NCI-H345 (cell line): ENCODE results near the gene TMEM44.
A peak's percentile ranks its signal among the peaks of the same experiment; 100 is the strongest.

Experiments
- DNase-seq: peaks from one replicate; lab custom pipeline; 2025; lab: John Stamatoyannopoulos, UW

The TMEM44 gene, protein sequence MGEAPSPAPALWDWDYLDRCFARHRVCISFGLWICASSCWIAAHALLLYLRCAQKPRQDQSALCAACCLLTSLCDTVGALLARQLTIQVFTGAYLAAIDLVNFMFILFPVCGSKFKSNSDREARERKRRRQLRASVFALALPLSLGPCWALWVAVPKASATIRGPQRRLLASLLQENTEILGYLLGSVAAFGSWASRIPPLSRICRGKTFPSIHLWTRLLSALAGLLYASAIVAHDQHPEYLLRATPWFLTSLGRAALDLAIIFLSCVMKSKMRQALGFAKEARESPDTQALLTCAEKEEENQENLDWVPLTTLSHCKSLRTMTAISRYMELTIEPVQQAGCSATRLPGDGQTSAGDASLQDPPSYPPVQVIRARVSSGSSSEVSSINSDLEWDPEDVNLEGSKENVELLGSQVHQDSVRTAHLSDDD

DNA sequence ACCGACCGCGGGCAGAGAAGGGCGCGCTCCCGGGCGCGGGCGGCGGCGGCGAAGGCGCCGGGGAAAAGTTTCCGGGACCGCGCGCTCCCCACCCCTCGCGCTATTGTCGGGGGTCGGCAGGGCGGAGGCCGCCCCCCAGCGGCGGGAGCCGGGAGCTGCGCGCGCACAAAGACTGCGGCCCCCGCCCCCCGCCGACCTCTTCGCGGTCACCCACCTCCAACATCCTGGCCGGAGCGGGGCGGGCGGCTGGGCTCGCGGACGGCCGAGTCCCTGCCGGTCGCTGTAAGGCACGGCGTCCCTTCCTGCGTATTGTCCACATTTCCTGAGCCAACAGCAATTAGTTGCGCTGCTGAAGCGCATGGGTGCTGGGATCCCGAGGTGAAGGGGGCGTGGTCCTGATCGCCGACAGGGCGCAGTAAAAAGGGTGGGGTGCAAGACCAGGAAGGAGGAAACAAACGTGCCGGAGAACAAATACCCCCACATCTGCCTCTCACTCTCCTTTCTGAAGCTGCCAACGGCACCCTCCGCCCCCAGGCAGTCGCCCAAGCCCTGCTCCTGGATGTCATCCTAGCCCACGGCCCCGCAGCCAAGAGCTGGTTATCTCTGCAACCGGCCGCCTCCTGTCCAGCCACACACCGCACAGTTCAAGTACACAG is at the start of gene TMEM44:
Gene TMEM44 (minus strand): TSS at position 71 of the 656 bp plus-strand sequence. CDS start 204 bp downstream, outside the sequence.
- DNase-seq, result peak; percentile 87

DNA sequence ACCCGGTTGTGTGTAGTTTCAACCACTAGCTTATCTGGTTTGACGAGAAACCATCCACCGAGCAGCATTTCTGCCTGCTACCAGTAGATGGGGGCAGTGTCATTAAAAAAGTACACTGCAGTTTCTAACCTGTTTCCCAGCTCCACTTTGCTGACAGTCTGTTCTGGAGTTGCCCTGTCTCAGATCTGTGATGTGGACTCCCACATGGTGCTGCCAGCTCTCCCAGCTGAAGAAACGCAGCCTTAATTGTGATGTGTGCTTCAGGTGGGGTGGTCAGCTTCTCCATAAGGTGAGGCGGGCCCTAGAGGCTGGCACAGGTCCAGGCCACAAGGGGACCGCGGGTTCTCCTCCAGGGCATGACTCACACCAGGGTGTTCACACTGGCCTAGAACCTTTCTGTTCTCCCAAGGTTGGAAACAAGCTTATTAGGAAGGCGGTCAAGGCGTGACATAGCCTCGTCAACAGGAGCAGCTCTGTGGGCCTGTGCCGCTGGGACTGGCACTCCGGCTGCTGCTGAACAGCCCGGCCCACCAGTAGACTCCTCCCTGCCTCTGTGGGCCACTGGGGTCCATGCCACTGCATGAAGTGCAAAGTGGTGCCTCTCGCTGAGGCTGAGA is 49.6 kb upstream of the TMEM44 start:
- peak; percentile 91 for DNase-seq

DNA sequence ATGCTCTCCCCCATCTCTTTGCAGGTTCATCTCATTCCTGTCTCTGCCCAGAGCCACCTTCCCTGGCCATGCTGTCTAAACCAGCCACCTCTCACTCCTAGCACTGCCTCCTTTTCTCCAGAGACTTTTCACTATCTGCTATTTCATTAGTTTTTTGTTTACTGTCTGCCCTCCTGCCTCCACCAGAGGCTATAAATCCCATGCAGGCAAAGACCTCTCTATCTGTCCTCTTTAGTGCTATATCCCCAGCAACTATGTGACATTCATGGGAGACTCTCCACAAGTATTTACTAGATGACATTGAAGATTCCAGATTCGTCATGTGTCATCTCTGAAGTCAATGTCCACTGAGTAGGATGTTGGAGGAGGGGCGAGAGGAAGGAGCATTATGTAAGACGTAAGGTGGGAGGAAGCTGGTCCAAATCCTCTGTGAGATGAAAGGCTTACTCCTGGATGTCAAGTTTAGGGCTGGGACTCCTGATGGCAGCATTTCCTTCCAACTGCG is 49.0 kb upstream of the TMEM44 start:
- DNase-seq, result no peak

DNA sequence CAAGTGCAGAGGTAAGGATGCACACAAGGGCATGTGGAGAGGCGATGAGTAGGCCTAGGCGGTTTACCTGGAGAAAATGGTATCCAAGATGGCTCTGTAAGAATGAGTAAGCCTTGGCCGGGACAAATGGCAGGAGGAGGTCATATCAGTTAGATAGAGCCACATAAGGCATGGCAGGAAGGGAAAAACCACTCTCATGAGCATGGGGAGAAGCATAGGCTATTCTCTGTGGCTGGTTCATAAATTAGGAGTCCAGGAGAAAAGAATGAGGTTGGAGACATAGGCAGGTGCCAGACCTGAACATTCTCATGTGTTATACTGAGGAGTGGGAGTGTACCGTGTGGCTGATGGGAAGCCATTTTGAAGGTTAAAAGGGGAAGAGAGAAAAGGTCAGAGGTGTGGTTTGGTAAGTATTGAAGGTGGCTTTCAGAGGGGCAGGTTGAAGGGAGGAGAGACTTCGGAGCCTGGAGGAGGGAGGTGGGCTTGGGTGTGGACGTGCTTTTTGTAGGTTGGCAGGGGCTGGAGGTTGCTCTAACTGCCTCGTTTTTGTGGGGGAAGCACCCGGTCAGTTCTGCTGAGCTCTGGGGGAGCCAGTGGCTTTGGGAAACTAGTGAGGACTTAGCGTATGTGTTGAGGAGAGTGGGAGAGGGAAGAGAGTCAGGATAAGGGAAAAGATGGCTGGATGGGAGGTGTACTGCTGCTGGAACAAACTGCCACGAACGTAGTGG is 47.8 kb upstream of the TMEM44 start:
- DNase-seq, result no peak

DNA sequence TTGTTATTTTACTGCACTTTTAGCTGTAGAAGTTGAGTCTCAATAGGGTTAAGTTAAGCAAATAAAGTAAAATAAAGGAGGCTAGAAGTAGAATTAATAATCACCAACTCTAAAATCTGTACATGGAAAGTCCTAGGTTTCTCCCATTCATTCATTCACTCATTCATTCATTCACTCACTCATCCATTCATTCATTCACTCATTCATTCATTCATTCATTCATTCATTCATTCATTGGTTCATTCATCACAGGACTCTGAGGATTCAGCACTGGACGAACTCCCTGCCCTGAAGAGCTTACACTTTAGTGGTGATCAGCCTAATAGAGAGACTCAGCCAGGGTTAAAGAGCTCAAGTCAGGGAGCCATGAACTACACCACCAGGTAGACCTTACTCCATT is 43.3 kb upstream of the TMEM44 start:
- DNase-seq, result no peak

DNA sequence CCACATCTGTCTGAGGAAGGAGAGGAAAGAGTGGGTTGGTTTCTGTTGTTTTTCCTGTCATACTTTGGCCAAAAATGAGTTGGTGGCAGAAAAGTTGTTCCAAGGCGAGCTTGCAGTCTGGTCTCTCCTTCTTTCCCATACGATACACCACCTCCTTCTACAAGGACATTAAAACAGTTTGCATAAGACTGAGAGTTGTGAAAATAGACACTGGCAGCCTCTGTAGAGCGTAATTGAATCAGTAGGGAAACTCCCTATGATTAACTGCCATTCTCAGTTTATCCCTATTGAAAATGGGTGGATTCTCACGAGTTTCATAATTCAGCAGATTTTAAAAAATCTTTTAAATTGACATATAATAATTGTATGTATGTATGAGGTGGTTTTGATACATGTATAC is 42.5 kb upstream of the TMEM44 start:
- DNase-seq, result no peak

DNA sequence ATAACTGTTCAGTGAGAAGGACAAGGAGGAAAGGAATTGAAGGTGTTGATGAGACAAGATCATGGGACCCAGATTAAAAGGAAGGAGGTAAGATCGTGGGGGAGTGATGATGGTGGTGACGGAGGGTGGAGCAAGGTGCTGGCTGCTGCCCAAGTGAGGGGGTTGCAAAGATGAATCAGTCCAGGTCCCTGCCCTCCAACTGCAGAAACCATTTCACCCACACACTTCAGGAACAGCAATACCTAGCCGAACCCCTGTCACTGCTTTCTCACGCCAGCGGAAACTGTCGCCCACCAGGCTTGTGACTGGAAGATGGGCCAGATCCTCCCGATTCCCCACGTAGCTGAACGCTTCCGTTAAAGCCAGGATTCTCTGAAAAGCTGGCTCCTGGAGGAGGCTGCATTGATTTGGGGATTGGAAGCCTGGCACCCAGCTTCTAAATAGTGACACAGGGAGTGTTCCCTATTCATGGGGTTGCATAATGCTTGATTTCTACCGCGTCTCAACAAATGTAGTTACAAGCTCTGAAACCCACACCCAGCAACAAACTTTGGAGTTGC is 41.9 kb upstream of the TMEM44 start:
- no peak for DNase-seq

DNA sequence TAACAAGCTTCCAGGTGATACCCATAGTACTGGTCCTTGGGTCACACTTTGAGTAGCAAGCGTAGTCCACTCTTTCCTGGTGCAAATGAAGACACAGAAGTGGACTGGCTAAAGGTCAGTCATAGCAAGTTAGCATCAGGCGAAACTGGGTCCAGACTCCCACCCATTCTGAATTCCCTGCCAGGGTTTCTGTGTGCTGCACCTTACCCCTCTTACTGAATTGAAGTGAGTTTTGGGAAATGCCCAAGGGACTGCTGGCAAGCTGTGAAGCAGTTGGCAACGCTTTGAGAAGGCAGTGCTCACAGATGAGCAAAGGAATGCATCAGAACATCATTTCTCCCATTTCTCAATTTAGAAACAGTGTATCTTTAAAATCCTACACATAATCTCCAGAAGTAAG is 40.5 kb upstream of the TMEM44 start:
- no peak for DNase-seq

DNA sequence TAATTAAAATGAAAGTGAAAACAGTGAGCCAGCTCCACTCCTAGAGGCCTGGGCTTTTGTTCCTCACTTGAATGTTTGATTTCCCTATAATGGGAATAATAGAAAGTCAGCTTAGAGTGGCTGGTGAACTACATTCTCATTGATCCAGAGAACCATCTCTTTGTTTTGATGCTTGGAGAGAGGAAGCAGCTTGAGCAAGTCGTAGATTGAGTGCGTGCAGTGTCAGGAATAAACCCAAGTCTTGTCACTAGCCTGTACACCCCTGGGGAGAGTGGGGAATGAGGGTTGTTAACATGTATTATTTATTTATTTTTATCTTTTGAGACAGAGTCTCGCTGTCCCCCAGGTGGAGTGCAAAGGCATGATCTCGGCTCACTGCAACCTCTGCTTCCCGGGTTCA is 39.7 kb upstream of the TMEM44 start:
- peak; percentile 38 for DNase-seq

DNA sequence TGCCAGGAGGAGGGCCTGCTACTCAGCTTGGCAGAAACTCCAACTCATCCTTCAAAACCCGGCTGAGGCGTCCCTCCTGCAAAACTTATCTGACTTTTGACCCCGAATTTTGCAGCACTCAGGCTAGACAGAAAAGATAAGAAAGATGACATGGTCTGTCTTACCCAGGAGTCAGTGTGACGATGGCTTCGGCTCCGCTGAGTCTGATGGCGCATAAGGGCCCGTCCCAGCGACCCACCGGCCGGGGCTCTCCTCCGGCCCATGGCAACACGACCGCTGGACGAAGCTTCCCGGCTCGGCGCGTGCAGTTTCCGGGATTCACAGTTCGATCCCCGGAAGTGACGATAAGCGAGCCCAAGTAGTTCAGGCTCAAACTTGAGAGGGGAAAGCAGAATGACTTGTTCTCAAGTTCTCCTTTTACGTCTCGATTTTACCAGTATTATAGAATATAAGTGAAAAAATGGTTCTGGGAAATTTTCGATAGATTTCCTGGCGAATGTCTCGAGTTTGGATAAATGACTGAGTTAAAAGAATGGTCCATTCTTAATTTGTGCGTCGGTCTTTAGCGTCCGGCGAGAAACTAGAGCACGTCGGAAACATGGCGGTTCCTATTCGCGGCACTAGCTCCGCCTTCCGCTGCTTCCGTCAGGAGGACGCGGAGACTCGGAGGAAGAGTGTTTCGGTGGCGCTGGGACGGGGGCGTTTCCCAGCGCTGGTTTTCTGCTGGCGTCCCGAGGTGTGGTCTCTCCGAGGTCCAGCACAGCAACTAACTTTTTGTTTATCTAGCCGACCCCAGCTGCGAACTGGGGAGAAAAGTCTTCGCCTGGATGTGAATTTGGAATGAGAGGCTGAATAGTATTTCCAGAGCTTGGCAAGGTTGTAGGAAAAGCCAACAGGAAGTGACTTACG is 38.9 kb upstream of the TMEM44 start, which contains the start of gene LSG1:
Gene LSG1 (minus strand): TSS at position 292 of the 909 bp plus-strand sequence. CDS start 29 bp downstream, at position 263.
- peak; percentile 99 for DNase-seq

DNA sequence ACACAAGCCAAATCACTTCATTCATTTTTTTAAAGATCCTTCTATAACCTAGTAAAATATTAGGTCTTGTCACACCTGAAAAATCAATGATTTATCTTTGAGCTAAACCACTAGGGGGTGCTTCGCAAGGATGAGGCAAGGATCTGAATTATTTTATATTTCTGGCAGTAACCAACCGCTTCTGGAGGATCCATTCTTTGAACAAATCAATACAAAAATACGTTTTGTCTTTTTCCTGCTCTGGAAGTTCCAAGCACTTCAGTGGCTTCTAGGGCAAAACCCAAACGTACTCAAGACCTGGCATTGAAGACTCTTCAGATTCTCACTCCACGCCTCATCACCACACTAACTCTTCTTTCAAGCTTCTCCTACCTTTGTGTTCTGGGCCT is 38.3 kb upstream of the TMEM44 start:
- peak; percentile 36 for DNase-seq

DNA sequence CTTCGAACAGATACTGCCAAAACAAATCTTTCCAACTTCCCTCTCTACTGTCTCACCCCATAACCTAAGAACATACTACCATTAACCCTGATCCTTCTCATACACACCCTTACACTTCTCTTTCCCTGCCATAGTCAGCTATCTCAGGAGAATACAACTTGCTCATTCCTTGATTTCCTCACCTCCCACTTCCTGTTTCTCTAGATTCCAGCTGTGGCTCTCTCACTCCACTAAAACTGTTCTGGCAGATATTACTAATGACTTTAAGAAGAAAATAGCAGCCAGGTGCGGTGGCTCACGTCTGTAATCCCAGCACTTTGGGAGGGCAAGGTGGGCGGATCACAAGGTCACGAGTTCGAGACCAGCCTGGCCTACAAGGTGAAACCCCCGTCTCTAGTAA is 34.1 kb upstream of the TMEM44 start:
- no peak for DNase-seq

DNA sequence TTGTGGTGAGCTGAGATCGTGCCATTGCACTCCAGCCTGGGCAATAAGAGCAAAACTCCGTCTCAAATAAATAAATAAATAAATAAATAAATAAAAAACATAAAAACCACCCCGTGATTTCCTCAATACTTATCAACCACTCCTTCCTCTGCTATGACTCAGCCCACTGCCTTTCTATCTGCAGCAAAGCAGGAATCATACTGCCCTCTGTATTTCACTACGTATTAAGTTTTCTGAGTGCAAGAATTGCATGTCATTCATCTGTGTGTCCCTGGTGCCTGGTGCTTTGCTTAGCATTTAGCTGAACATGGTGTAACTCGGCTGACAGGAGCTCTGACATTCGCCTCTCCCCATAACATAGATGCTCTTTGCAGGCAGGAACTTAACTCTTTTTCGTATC is 31.6 kb upstream of the TMEM44 start:
- no peak for DNase-seq

DNA sequence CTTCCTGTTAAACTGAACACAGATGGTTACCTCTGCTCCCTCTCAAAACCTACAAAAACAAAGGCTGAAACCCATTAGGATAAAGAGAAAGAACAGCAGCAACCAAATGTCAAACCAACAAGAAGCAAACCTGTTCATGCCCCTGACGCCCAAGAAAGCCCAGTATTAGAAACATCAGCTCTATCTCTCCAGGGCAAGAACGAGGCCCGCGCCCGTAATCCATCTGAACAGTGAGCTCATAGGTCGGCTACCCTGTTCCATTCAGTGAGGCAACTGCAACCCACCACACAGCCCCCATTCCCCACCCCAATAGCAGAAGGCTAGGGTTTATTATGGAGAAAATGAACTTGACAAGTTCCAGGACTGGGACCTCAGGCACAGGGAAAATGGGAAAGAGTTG is 28.7 kb upstream of the TMEM44 start:
- DNase-seq, result no peak

DNA sequence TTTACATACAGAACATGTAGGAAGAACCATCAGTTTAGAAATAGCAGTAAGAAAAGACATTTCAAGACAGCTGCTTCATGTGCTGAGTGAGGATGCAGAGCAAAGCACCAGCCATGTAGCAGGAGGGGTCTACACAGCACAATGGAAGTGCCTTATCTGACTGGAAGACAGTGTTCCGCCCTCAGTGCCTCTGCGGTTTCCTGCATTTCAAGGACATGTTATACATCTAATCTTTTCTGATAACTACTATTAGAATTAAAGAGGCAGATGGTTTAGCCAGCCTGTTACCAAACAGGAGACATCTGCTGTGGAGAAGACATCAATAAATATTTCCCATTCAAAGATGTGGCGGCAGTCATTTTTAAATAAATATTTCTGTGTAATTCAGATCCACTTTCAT is 28.2 kb upstream of the TMEM44 start:
- DNase-seq, result no peak

DNA sequence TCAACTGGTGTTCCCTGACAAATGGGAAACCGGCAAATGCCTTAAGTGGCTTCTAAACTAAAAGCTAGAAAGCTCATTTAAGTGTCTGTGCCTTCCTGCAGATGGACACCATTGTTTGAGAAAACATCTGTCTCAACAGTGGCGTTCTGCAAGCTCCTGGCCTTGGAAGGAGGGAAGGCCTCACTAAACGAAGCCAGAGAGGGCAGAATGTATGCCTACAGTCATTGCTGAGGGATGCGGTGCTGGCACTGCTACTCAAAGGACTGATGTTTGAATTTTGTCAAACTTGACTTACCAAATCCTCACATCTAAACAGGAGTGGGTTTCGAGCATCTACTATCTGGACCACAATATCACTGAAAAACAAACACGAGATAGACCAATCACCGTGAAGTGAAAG is 26.6 kb upstream of the TMEM44 start:
- DNase-seq, result no peak

DNA sequence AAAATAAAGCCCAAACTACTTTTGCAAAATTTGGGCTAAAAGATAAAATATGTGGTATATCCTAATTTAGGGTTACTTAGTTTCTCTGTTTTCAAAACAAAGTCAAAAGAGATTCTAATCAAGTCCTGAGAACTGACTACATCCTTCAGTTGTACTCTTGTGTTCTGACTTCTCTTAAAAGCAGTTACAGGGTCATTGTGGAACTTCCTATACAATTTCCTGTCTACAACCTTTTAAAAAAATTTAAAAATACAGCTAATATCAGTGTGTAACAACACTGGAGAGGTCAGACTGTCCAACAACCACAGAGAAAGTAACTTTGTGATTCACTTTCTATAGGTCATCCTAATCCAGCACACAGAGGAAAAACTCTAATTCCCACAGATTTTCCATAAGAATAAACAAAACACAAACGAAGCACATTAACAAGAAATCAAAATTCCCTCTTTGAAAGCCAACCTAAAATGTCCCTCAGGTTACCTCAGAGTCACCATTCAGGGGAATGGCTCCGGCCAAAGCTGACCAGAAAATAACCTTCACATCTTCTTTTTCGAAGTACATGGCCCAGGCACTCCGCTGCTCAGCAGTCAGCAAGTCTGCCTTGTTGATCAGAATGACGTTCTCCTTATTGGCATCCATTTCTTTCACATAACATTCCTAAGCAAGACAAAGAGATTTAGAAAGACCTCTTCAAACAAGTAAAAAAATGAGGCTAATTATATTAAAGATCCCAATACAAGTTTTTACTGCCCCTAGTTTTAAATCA is 25.4 kb upstream of the TMEM44 start:
- no peak for DNase-seq

DNA sequence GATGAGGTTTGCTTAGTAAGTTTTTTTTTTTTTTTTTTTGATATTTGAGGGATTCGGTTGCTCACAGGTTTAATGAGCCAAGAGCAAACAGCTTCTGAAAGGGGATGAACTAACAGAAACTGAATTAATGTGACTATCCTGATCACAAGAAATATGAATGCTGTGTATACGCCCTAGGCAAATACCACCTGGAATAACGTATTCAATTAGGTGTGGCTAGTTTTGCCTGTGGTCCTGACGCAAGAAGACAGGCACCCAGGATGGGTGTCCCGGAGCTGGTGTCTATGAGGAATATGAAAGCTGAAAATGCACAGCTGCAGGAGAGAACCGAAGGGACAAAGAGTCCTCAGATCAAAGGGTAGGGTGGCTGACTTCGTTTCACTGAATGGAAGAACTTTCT is 24.2 kb upstream of the TMEM44 start:
- no peak for DNase-seq

DNA sequence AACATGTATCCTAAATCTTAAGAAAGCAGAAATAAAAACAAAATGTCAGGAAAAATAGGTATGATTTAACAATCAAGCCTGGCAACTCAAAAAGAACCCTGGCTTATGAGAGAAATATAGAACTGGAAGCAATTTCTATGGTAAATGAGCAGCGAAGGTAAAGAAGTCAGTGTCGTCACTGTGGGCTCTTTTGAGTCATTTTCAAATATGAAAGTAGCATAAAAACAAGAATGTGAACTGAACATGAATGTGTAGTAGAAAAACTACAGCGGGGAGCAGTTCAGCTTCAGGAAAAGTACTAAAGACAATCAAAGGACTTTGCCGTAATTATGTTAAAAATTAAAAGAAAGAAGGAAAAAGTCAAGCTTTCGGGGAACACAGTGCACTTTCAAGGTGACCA is 21.2 kb upstream of the TMEM44 start:
- no peak for DNase-seq

DNA sequence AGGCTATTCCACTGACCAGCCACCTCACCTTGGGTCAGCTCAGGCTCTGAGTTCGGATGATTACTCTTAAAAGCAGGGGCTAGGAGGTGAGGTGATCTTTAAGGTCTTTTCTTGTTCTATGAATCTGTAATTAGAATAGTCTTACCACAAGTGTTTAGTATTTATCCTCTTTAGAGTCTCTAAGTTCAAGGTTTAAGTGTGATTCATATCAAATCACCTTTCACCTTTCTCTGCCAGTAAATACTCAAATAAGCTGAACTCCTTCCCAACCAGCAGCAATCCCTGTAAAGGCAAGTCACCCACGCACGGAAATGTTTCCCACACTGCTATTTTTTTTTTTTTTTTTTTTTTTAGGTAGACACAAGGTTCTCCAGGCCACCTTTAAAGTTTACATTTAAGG is 14.5 kb upstream of the TMEM44 start:
- DNase-seq, result no peak
